ENCODE measurements around the gene YY1.
A peak's percentile ranks its signal among the peaks of the same experiment; 100 is the strongest.

Gene YY1

GRCh38 chr14:100317912-100318808 lies 79.2 kb downstream of the YY1 start:
- DNase-seq: peak; percentile 71

GRCh38 chr14:100320157-100320856 lies 81.4 kb downstream of the YY1 start:
- no peak for DNase-seq

- DNase-seq: no peak
Observed at GRCh38 chr14:100321473-100322137, 82.7 kb downstream of the YY1 start.

DNA sequence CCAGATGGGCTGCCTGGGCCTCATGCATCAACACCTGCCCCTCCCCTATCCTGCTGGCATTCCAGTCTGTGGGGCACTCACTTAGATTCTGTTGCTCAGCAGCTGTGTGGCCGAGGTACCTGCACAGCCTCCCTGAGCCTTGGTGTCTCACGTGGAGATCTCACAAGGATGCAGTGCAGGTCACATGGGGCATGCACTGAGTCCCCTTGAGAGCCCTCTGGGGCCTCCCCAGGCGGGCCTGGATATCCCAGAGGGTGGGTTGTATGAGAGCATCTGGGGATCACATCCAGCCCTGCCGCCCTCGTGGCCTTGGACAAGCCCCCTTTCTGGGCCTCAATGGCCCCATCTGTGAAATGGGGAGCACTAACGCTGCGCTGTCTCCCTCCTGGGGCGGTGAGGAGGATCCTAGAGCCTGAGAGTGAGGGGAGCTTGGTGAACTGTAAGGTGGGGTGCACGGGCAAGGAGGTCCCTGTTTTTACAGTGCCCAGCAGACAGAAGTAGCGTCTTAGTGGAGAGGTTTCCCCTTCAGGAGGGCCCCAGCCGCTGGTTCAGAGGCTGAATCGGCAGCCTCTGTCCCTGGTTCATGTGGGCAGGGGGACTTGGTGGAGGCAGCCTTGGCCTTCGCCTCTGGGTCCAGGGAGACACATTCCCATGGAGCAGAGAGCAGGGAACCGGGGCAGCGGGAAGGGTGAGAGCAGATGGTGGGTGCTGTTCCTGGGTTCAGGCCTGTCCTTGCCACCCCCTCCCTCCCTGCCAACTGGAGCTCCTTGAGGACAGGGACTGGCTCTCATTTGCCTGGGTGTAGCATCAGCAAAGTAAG lies 83.4 kb downstream of the YY1 start:
- DNase-seq: no peak

GRCh38 chr14:100323121-100323941 lies 84.4 kb downstream of the YY1 start, which contains the start of gene SLC25A47:
SLC25A47 (plus strand) TSS chr14:100323339; CDS start chr14:100323415, 76 bp downstream.
- DNase-seq: no peak

DNA sequence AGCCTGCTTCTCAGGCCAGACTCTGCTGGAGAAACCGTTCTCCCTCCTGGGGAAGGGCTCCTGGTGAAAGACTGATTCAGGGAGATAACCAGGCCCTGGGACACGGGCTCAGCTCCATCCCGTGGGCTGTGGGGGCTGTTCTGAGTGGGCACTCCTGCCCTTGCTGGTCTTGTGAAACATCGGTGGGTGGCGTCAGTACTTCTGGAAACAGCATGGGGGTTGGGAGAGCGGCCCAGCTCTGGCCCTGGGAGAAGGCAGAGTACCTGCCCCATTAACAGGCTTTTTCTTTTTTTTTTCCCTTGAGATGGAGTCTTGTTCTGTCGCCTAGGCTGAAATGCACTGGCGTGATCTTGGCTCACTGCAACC lies 85.0 kb downstream of the YY1 start:
- DNase-seq: no peak

DNA sequence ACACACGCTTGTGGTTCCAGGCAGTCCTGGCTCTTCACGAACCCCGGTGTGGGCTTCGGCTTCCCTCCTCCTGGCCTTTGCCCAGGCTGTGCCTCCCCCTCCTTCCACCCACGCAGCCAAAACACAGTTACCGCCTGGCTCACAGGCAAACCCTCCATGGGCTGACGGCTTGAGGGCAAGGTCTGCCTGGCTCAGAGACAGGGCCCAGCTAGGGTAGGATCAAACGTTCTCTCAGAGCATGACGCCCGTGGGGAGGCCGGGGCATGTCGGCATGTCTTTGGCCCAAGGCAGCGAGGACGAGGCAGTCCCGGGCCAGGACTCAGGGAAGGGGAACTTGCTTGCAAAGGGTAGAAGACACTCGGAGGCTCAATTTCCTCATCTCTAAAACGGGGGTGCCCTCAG lies 86.3 kb downstream of the YY1 start:
- DNase-seq: no peak

DNA sequence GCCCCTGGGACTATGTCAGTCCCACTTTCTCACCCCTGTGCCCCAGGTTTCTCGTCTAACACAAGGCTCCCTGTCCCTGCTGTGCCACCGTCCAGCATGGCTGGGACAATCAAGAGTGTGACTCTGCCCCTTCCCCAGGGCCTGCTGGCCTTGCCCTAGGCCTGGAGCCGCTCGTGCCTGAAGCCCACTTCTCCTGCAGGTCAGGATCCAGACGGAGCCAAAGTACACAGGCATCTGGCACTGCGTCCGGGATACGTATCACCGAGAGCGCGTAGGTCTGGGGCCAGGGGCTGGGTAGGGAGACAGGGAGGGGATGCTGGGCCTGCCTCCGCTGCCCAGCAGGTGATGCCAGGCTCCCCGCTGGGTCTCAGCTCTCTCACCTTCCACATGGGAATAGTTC lies 87.0 kb downstream of the YY1 start:
- no peak for DNase-seq

DNA sequence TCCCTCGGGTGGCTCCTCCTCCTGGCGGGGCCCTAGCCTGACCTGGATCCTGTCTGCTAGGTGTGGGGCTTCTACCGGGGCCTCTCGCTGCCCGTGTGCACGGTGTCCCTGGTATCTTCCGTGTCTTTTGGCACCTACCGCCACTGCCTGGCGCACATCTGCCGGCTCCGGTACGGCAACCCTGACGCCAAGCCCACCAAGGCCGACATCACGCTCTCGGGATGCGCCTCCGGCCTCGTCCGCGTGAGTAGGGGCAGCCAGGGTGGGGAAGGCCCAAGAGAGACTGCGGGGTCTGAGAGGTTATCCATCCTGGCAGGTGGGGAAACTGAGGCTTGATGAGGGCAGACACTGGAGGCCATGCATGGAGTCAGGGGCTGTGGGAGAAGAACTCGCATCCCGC lies 88.2 kb downstream of the YY1 start:
- no peak for DNase-seq

DNA sequence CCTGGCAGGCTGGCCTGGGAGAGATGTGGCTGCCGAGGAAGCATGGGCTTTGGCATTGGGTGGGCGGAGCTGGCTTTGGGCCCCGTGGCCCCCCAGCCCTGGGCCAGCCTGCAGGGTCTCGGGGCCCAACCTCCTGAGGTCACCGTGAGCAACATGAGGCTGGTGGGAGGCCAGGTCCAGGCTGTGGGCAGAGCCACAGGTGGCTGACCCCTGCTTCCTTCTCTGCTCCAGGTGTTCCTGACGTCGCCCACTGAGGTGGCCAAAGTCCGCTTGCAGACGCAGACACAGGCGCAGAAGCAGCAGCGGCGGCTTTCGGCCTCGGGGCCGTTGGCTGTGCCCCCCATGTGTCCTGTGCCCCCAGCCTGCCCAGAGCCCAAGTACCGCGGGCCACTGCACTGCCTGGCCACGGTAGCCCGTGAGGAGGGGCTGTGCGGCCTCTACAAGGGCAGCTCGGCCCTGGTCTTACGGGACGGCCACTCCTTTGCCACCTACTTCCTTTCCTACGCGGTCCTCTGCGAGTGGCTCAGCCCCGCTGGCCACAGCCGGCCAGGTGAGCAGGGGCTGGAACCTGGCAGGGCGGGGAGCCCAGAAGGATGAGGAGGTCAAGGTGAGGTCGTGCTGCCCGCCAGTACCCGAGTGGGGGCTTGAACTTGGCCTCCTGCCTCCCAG lies 89.7 kb downstream of the YY1 start:
- DNase-seq: no peak

GRCh38 chr14:100329233-100330006 lies 90.5 kb downstream of the YY1 start:
- DNase-seq: no peak

DNA sequence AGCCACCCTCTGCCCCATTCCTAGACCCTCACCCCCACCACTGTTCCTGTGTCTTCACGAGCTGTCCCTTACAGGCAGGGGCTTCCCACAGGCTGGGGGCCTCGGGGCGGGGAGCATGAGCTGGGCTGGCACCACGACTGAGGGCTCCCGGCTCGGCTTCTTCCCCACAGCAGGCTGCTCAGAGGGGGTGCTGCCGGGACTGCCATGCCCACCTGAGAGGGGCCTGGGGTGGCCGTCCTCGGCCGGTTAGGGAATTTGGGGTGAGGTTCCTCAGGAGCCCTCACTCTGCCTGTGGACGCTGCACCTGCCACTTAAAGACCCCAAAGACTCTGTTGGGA lies 91.0 kb downstream of the YY1 start:
- no peak for DNase-seq

DNA sequence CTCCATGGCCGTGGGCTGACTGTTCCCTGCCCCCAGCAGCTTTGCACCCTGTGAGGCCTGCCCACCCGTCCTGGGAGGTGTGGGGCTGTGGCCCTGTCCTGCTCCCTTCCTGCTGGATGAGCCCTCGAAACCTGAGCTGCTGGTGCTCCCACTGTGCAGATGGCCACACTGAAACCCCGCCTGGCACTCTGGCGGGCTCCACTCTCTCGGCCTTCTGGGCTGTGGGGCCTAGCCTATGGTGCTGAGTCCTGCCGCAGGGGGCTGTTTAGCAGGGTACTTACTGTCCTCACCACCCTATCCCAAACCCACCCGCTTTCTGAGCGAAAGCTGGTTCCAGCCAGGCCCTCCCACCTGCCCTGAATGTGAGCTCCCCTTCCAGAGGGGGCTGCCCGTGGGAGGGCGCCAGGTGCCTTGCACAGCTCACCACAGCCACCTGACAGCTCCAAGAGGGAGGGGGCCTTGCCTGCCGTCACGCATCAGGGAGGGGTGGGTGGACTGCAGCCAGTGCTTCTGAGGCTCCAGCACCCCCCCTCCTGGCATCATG lies 91.5 kb downstream of the YY1 start:
- DNase-seq: no peak

- DNase-seq: no peak
Observed at GRCh38 chr14:100332071-100332639, 93.2 kb downstream of the YY1 start.

All from femur (tissue), 1 donor.